Liver (tissue), 3 donors: Measurements from ENCODE around the gene INPP4B.

Source experiments
- TAF1 ChIP-seq: conservative IDR thresholded peaks from 2 replicates; pipeline ENCODE4 v1.6.1; 2016; ENCODE audit warnings: antibody characterized with exemption, mild to moderate bottlenecking
- TF ChIP-seq, protein P1 (sequence below): fragments of 150-350 bp; IDR thresholded peaks from 2 replicates; pipeline ENCODE4 v1.5.1; 2017; ENCODE audit warnings: improper control_type of control experiment, low read depth, low read length; ENCODE audit not compliant: missing input control
- donor health status: healthy.
- donor health status: healthy.

GRCh38 chr4:142150483-142150882 lies 695.6 kb downstream of the INPP4B start:
- TF ChIP-seq, protein P1, sequence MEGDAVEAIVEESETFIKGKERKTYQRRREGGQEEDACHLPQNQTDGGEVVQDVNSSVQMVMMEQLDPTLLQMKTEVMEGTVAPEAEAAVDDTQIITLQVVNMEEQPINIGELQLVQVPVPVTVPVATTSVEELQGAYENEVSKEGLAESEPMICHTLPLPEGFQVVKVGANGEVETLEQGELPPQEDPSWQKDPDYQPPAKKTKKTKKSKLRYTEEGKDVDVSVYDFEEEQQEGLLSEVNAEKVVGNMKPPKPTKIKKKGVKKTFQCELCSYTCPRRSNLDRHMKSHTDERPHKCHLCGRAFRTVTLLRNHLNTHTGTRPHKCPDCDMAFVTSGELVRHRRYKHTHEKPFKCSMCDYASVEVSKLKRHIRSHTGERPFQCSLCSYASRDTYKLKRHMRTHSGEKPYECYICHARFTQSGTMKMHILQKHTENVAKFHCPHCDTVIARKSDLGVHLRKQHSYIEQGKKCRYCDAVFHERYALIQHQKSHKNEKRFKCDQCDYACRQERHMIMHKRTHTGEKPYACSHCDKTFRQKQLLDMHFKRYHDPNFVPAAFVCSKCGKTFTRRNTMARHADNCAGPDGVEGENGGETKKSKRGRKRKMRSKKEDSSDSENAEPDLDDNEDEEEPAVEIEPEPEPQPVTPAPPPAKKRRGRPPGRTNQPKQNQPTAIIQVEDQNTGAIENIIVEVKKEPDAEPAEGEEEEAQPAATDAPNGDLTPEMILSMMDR: no peak
- TF ChIP-seq TAF1: no peak
